ENCODE data around the gene PLA2G1B. TPM values are rescaled to one million over a fixed set of nuclear protein-coding genes. Genes with fewer than 3 reads are reported as not detected.

Gene PLA2G1B
- total RNA-seq, 2 experiments from 2014 or later, result 0.99 TPM; not detected in 1

- Mint-ChIP-seq H3K27ac (no peak overlapping the region), H3K4me1 (ENCODE audit: low read depth) (no peaks in the 10 kb centered on the region), H3K27me3 (peaks cover 3% of the 10 kb centered on the region), H3K4me3 (no peak overlapping the region), H3K9me3 (peaks cover 6% of the 10 kb centered on the region), H3K36me3 (ENCODE audit: low read depth) (no peaks in the 10 kb centered on the region)
- ChIA-PET POLR2A (interaction anchor here (1.8 kb wide), 1 partner anchor 40 kb away, joined by 6 read pairs; the partner anchor contains the start of gene RNU4-1), CTCF (interaction anchor here (1.0 kb wide), 1 partner anchor 134 kb away, joined by 3 read pairs; no protein-coding TSS in a partner anchor)
- intact Hi-C loops (cut with micrococcal nuclease), result no loop called here
- ATAC-seq (no peak), DNase-seq (no peak)
- no peak for TF ChIP-seq CTCF (IDR thresholded peaks at IDR 0.05)
Measured at GRCh38 chr12:120332523-120332922, 4.9 kb upstream of the PLA2G1B start.

- POLR2A ChIA-PET, result interaction anchor here (1.8 kb wide), 1 partner anchor 39 kb away, joined by 6 read pairs; the partner anchor contains the start of gene RNU4-1
- Mint-ChIP-seq H3K4me3 (no peak overlapping the region), H3K4me1 (ENCODE audit: low read depth) (no peaks in the 10 kb centered on the region), H3K27ac (no peak overlapping the region), H3K36me3 (ENCODE audit: low read depth) (no peaks in the 10 kb centered on the region), H3K9me3 (peaks cover 3% of the 10 kb centered on the region), H3K27me3 (peaks cover 3% of the 10 kb centered on the region)
- DNase-seq (no peak), ATAC-seq (no peak)
- CTCF ChIA-PET, result interaction anchor here (1.0 kb wide), 1 partner anchor 134 kb away, joined by 3 read pairs; no protein-coding TSS in a partner anchor
- no peak for TF ChIP-seq CTCF (IDR thresholded peaks at IDR 0.05)
- intact Hi-C loops (cut with micrococcal nuclease), result no loop called here
Measured at GRCh38 chr12:120332041-120332440, 4.5 kb upstream of the PLA2G1B start.

GRCh38 chr12:120331390-120331789 lies 3.8 kb upstream of the PLA2G1B start:
- intact Hi-C loops (cut with micrococcal nuclease), result no loop called here
- ChIA-PET CTCF (no interaction called here), POLR2A (interaction anchor here (1.8 kb wide), 1 partner anchor 38 kb away, joined by 6 read pairs; the partner anchor contains the start of gene RNU4-1)
- no peak for ATAC-seq
- peaks cover 3% of the 10 kb centered on the region for H3K27me3 Mint-ChIP-seq
- peaks cover 2% of the 10 kb centered on the region for H3K9me3 Mint-ChIP-seq
- H3K4me3 Mint-ChIP-seq, result no peak overlapping the region
- H3K27ac Mint-ChIP-seq, result no peak overlapping the region
- no peaks in the 10 kb centered on the region for H3K36me3 Mint-ChIP-seq (ENCODE audit: low read depth)
- no peak for TF ChIP-seq CTCF (IDR thresholded peaks at IDR 0.05)
- DNase-seq, result no peak
- no peaks in the 10 kb centered on the region for H3K4me1 Mint-ChIP-seq (ENCODE audit: low read depth)

- intact Hi-C loops (cut with micrococcal nuclease), result no loop called here
- no peaks in the 10 kb centered on the region for H3K36me3 Mint-ChIP-seq (ENCODE audit: low read depth)
- H3K27me3 Mint-ChIP-seq, result no peaks in the 10 kb centered on the region
- H3K27ac Mint-ChIP-seq, result no peak overlapping the region
- H3K9me3 Mint-ChIP-seq, result no peaks in the 10 kb centered on the region
- H3K4me1 Mint-ChIP-seq (ENCODE audit: low read depth), result peaks cover 7% of the 10 kb centered on the region
- H3K4me3 Mint-ChIP-seq, result no peak overlapping the region
- ATAC-seq (no peak), DNase-seq (no peak)
- no peak for TF ChIP-seq CTCF (IDR thresholded peaks at IDR 0.05)
- POLR2A ChIA-PET, result interaction anchor here (1.2 kb wide), 1 partner anchor 11 kb away, joined by 3 read pairs; no protein-coding TSS in a partner anchor
- CTCF ChIA-PET, result interaction anchor here (1.9 kb wide), 1 partner anchor 39 kb away, joined by 9 read pairs; no protein-coding TSS in a partner anchor
Measured at GRCh38 chr12:120328228-120328627, 649 bp upstream of the PLA2G1B start.

GRCh38 chr12:120324841-120325417 lies 2.6 kb downstream of the PLA2G1B start:
- peak overlapping the region; percentile 86 for H3K4me3 Mint-ChIP-seq
- no peaks in the 10 kb centered on the region for H3K9me3 Mint-ChIP-seq
- DNase-seq (no peak), ATAC-seq (no peak)
- H3K36me3 Mint-ChIP-seq (ENCODE audit: low read depth), result no peaks in the 10 kb centered on the region
- intact Hi-C loops (cut with micrococcal nuclease), result no loop called here
- no peak for TF ChIP-seq CTCF (IDR thresholded peaks at IDR 0.05)
- no peak overlapping the region for H3K27ac Mint-ChIP-seq
- ChIA-PET POLR2A (interaction anchor here (0.5 to 8.6 kb wide), 4 partner anchors 23 to 1015 kb away, joined by 3 to 63 read pairs (median 4); partner anchors contain the start of genes RNU4-1, RNU4-2 and SIRT4), CTCF (interaction anchor here (0.7 to 2.3 kb wide), 9 partner anchors 9 to 128 kb away, joined by 3 to 6 read pairs (median 3); no protein-coding TSS in a partner anchor)
- H3K4me1 Mint-ChIP-seq (ENCODE audit: low read depth), result peaks cover 7% of the 10 kb centered on the region
- H3K27me3 Mint-ChIP-seq, result no peaks in the 10 kb centered on the region
